ENCODE measurements around the gene NTN5. TPM values are rescaled to one million over a fixed set of nuclear protein-coding genes. Genes with fewer than 3 reads are reported as not detected.
A peak's percentile ranks its signal among the peaks of the same experiment; 100 is the strongest.
"Not testable (repeated sequence)": the region's sequence is repeated elsewhere in the genome, so short reads cannot be mapped to it uniquely, and the experiment has no call there.

The NTN5 gene
- total RNA-seq, 3 donors from 2014 or later, result 0.11 to 0.26 (median 0.18) TPM

DNA sequence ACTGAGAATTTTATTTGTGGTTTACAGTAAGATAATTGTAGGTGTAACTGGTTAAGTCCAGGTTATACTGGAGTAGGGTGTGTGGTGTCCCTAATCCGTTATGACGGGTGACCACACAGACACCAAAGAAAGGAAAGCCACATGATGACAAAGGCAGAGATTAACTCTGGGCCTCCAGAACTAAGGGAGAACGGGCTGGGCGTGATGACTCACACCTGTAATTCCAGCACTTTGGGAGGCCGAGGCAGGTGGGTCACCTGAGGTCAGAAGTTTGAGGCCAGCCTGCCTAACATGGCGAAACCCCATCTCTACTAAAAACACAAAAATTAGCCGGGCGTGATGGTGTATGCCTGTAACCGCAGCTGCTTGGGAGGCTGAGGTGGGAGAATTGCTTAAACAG lies 12.8 kb upstream of the NTN5 start:
- Mint-ChIP-seq H3K36me3 (ENCODE audit: insufficient read depth) (no peaks in the 10 kb centered on the region), H3K9me3 (no peaks in the 10 kb centered on the region), H3K27me3 (ENCODE audit: low read depth) (no peaks in the 10 kb centered on the region), H3K4me3 (no peak overlapping the region), H3K4me1 (ENCODE audit: low read depth) (no peaks in the 10 kb centered on the region)
- DNase-seq (no peak), ATAC-seq (no peak)

- ATAC-seq (peak; percentile 43 to 62), DNase-seq (peak; percentile 13)
- Mint-ChIP-seq H3K36me3 (ENCODE audit: insufficient read depth) (no peaks in the 10 kb centered on the region), H3K4me3 (no peak overlapping the region), H3K4me1 (ENCODE audit: low read depth) (no peaks in the 10 kb centered on the region), H3K27me3 (ENCODE audit: low read depth) (no peaks in the 10 kb centered on the region), H3K9me3 (no peaks in the 10 kb centered on the region)
These were observed 10.5 kb upstream of the NTN5 start for GRCh38 chr19:48683349-48683748.

DNA sequence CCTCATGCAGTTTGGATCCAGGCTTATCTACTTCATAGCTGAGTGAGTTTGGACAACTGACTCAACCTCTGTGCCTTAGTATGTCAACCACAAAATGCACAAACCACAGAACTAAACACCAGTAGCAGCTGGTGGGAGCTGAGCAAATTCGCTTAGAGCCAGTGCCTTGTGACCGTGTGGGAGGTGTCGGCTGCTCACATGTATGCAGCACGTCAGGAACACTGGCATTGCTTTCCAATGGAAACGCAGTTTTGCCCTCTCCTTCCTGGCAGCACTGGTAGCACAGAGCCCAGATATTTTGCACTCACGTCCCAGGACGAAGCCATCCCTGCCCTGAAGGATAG lies 8.3 kb upstream of the NTN5 start:
- Mint-ChIP-seq H3K4me3 (no peak overlapping the region), H3K36me3 (ENCODE audit: insufficient read depth) (no peaks in the 10 kb centered on the region), H3K9me3 (no peaks in the 10 kb centered on the region), H3K4me1 (ENCODE audit: low read depth) (no peaks in the 10 kb centered on the region), H3K27me3 (ENCODE audit: low read depth) (no peaks in the 10 kb centered on the region)
- DNase-seq (no peak), ATAC-seq (peak in 1 of 2 donors; percentile 43)

GRCh38 chr19:48680436-48681126 lies 7.8 kb upstream of the NTN5 start:
- Mint-ChIP-seq H3K4me1 (ENCODE audit: low read depth) (no peaks in the 10 kb centered on the region), H3K36me3 (ENCODE audit: insufficient read depth) (no peaks in the 10 kb centered on the region), H3K27me3 (ENCODE audit: low read depth) (no peaks in the 10 kb centered on the region), H3K9me3 (no peaks in the 10 kb centered on the region), H3K4me3 (no peak overlapping the region)
- DNase-seq, result no peak
- ATAC-seq, result no peak

DNA sequence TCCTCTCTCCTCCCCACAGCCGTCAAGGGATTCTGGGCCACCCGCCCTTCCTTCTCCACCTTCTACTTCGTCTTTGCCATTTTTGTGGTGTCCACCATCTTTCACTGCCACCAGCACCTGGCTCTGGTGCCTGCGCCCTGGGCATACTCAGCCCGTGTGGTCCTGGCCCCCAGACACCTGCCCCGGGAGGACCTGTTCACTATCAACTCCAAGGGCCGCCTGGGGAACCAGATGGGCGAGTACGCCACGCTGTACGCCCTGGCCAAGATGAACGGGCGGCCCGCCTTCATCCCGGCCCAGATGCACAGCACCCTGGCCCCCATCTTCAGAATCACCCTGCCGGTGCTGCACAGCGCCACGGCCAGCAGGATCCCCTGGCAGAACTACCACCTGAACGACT lies 7.2 kb upstream of the NTN5 start:
- H3K9me3 Mint-ChIP-seq; H3K4me3 Mint-ChIP-seq; H3K4me1 Mint-ChIP-seq (ENCODE audit: low read depth); H3K36me3 Mint-ChIP-seq (ENCODE audit: insufficient read depth); DNase-seq; H3K27me3 Mint-ChIP-seq (ENCODE audit: low read depth); ATAC-seq: not testable (repeated sequence)

GRCh38 chr19:48678201-48678600 lies 5.4 kb upstream of the NTN5 start:
- no peaks in the 10 kb centered on the region for H3K36me3 Mint-ChIP-seq (ENCODE audit: insufficient read depth)
- DNase-seq (no peak), ATAC-seq (no peak)
- peaks cover 5% of the 10 kb centered on the region for H3K4me1 Mint-ChIP-seq (ENCODE audit: low read depth)
- no peaks in the 10 kb centered on the region for H3K9me3 Mint-ChIP-seq
- H3K27me3 Mint-ChIP-seq (ENCODE audit: low read depth), result peaks cover 2% of the 10 kb centered on the region
- no peak overlapping the region for H3K4me3 Mint-ChIP-seq

- ATAC-seq (no peak), DNase-seq (no peak)
- Mint-ChIP-seq H3K4me1 (ENCODE audit: low read depth) (peaks cover 5% of the 10 kb centered on the region), H3K4me3 (no peak overlapping the region), H3K27me3 (ENCODE audit: low read depth) (peaks cover 2% of the 10 kb centered on the region), H3K9me3 (no peaks in the 10 kb centered on the region), H3K36me3 (ENCODE audit: insufficient read depth) (no peaks in the 10 kb centered on the region)
These were observed 4.1 kb upstream of the NTN5 start for GRCh38 chr19:48676887-48677286.

GRCh38 chr19:48676487-48676886 lies 3.7 kb upstream of the NTN5 start:
- Mint-ChIP-seq H3K27me3 (ENCODE audit: low read depth) (peaks cover 2% of the 10 kb centered on the region), H3K4me3 (no peak overlapping the region), H3K36me3 (ENCODE audit: insufficient read depth) (no peaks in the 10 kb centered on the region), H3K9me3 (no peaks in the 10 kb centered on the region), H3K4me1 (ENCODE audit: low read depth) (peaks cover 5% of the 10 kb centered on the region)
- no peak for DNase-seq
- ATAC-seq, result no peak

GRCh38 chr19:48674921-48675824 lies 2.4 kb upstream of the NTN5 start:
- Mint-ChIP-seq H3K4me1 (ENCODE audit: low read depth) (peaks cover 5% of the 10 kb centered on the region), H3K9me3 (no peaks in the 10 kb centered on the region), H3K4me3 (no peak overlapping the region), H3K36me3 (ENCODE audit: insufficient read depth) (no peaks in the 10 kb centered on the region), H3K27me3 (ENCODE audit: low read depth) (peaks cover 2% of the 10 kb centered on the region)
- peak; percentile 74 for DNase-seq
- ATAC-seq, result peak; percentile 94 to 95

GRCh38 chr19:48674216-48674809 lies 1.5 kb upstream of the NTN5 start:
- Mint-ChIP-seq H3K27me3 (ENCODE audit: low read depth) (peaks cover 2% of the 10 kb centered on the region), H3K36me3 (ENCODE audit: insufficient read depth) (no peaks in the 10 kb centered on the region), H3K4me3 (no peak overlapping the region), H3K4me1 (ENCODE audit: low read depth) (peaks cover 5% of the 10 kb centered on the region), H3K9me3 (no peaks in the 10 kb centered on the region)
- no peak for ATAC-seq
- no peak for DNase-seq

DNA sequence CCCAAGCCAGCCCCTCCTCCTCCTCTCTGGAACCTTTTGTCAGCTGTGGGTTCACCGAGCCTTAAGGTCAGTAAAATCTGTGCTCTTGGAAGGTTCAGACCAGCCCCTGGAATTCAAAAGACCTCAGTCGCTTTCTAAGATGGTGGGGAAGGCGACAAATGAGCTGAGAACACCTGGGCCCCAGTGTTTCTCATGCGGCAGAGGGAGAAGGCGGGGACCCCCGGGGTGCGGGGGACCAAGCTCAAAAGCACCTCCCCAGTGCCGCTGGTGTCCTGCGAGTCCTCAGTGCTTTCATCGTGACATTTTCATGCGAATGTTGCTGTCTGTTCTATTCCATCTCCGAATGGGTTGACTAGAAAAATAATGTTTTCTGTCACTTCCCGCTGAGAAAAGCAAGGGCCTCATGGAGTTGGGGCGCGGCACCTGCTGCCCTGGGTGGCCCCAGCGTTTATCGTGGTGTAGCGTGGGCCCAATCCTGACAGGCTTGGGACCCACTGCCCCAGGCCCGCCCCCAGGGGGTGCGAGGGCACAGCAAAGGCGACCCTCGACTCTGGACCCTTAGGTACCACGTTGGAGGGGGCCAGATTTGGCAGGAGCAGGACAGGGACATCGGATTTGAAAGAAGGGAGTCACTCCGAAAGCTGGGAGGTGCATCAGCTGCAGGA lies 751 bp upstream of the NTN5 start:
- Mint-ChIP-seq H3K27me3 (ENCODE audit: low read depth) (peaks cover 2% of the 10 kb centered on the region), H3K36me3 (ENCODE audit: insufficient read depth) (no peaks in the 10 kb centered on the region), H3K4me1 (ENCODE audit: low read depth) (peaks cover 5% of the 10 kb centered on the region), H3K4me3 (no peak overlapping the region), H3K9me3 (no peaks in the 10 kb centered on the region)
- DNase-seq (no peak), ATAC-seq (no peak)

- DNase-seq (no peak), ATAC-seq (no peak)
- Mint-ChIP-seq H3K9me3 (no peaks in the 10 kb centered on the region), H3K36me3 (ENCODE audit: insufficient read depth) (no peaks in the 10 kb centered on the region), H3K4me1 (ENCODE audit: low read depth) (peaks cover 5% of the 10 kb centered on the region), H3K27me3 (ENCODE audit: low read depth) (peaks cover 2% of the 10 kb centered on the region), H3K4me3 (no peak overlapping the region)
These were observed 1.3 kb downstream of the NTN5 start for GRCh38 chr19:48671446-48671995.

DNA sequence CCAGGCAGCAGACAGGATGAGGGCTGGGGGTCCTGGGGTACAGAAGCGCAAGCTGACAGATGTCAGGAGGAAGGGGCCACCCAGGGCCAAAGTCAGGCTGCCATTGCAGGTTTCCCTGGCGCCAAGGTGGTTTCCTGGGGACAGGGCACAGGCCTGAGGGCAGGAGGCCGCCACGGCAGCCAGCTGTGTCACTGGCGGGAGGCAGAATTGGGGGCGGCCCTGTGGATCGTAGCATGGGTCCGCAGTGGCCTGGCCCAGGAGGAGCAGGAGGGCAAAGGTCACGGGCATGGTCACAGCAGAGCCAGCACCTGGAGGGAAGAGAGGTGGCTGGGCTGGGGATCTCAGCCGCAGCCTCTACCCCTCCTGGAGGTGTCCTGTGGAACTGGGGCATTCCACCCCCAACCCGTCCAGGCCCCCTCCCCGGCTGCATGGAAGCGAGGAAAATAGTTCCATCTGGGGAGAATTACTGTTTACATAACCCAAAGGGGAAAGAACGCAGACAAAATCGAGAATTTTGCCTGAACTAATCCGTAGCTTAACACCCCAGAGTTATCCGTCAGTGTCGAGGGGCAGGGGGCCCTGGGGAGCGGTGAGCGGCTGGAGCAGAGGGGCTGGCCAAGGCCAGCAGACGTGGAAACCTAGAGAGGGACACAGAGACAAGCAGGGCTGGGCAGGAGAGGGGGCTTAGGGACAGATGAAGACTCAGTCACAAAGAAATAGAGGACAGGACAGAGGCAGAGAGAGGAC lies 1.9 kb downstream of the NTN5 start:
- Mint-ChIP-seq H3K4me3 (no peak overlapping the region), H3K27me3 (ENCODE audit: low read depth) (peaks cover 2% of the 10 kb centered on the region), H3K36me3 (ENCODE audit: insufficient read depth) (no peaks in the 10 kb centered on the region), H3K4me1 (ENCODE audit: low read depth) (peaks cover 5% of the 10 kb centered on the region), H3K9me3 (no peaks in the 10 kb centered on the region)
- DNase-seq (no peak), ATAC-seq (no peak)
